Measurements from ENCODE around the gene HLA-A.

The HLA-A gene

DNA sequence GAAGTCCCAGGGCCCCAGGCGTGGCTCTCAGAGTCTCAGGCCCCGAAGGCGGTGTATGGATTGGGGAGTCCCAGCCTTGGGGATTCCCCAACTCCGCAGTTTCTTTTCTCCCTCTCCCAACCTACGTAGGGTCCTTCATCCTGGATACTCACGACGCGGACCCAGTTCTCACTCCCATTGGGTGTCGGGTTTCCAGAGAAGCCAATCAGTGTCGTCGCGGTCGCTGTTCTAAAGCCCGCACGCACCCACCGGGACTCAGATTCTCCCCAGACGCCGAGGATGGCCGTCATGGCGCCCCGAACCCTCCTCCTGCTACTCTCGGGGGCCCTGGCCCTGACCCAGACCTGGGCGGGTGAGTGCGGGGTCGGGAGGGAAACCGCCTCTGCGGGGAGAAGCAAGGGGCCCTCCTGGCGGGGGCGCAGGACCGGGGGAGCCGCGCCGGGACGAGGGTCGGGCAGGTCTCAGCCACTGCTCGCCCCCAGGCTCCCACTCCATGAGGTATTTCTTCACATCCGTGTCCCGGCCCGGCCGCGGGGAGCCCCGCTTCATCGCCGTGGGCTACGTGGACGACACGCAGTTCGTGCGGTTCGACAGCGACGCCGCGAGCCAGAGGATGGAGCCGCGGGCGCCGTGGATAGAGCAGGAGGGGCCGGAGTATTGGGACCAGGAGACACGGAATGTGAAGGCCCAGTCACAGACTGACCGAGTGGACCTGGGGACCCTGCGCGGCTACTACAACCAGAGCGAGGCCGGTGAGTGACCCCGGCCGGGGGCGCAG, at the start of gene HLA-A:
Gene HLA-A, plus strand, starts transcription at position 258 of the 778 bp plus-strand sequence. Its CDS starts 22 bp downstream, at position 280.
- H3K4me3 ChIP-seq (ENCODE audit: low read depth, low read length) = peak within 1 kb of the TSS; percentile 47
- TF ChIP-seq MYC (IDR thresholded peaks at IDR 0.05; ENCODE audit: low read depth, low read length) = no peak
- TF ChIP-seq, protein P1, sequence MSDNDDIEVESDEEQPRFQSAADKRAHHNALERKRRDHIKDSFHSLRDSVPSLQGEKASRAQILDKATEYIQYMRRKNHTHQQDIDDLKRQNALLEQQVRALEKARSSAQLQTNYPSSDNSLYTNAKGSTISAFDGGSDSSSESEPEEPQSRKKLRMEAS (IDR thresholded peaks at IDR 0.05; ENCODE audit: low read depth, low read length) = no peak
- TF ChIP-seq POLR2A (IDR thresholded peaks at IDR 0.05; ENCODE audit: extremely low read depth, insufficient read length) = no peak
- TF ChIP-seq, protein P2, sequence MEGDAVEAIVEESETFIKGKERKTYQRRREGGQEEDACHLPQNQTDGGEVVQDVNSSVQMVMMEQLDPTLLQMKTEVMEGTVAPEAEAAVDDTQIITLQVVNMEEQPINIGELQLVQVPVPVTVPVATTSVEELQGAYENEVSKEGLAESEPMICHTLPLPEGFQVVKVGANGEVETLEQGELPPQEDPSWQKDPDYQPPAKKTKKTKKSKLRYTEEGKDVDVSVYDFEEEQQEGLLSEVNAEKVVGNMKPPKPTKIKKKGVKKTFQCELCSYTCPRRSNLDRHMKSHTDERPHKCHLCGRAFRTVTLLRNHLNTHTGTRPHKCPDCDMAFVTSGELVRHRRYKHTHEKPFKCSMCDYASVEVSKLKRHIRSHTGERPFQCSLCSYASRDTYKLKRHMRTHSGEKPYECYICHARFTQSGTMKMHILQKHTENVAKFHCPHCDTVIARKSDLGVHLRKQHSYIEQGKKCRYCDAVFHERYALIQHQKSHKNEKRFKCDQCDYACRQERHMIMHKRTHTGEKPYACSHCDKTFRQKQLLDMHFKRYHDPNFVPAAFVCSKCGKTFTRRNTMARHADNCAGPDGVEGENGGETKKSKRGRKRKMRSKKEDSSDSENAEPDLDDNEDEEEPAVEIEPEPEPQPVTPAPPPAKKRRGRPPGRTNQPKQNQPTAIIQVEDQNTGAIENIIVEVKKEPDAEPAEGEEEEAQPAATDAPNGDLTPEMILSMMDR (IDR thresholded peaks at IDR 0.05; ENCODE audit: low read depth, low read length) = no peak
- DNase-seq (ENCODE audit: low read depth) = peak; percentile 75

DNA sequence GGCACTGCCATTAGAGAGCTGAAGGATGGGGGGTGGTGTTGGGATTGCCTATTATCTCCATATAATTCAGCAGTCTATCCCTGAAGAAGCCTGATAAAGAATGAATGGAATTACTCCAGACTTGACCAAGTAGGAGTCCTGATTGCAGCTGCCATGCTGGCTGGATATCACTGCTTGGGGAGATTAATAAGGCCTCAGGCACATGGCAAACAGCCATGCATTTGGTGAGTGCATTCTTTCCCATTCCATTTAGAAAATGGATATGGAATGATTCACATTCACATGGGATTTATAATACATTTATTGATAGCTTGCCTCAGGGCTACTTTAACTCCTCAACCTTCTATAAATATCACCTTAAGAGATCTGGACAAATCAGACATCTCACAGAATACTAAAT, 49.6 kb upstream of the HLA-A start:
- no peak overlapping the region for H3K4me3 ChIP-seq (ENCODE audit: low read depth, low read length)
- no peak for DNase-seq (ENCODE audit: low read depth)
- TF ChIP-seq POLR2A (IDR thresholded peaks at IDR 0.05; ENCODE audit: extremely low read depth, insufficient read length) (no peak), MYC (IDR thresholded peaks at IDR 0.05; ENCODE audit: low read depth, low read length) (no peak)
- TF ChIP-seq, protein P1 (IDR thresholded peaks at IDR 0.05; ENCODE audit: low read depth, low read length) = no peak
- TF ChIP-seq, protein P2 (IDR thresholded peaks at IDR 0.05; ENCODE audit: low read depth, low read length) = no peak

DNA sequence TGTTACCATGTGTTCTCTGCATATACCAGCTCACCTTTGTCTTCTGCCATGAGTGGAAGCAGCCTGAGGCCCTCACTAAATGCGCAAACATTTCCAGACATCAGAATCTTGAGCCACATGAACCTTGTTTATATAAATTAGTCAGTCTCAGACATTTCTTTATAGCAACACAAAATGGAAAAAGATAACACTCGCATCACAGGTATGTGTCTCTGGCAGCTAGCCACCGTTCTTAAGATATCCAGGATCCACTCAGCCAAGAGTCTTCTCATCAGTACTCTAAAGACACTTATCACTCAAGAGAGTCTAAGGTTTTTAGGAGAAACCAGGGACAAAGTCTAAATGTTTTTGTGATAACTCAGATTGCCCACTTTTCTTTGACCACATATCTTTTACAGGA, 43.1 kb upstream of the HLA-A start:
- TF ChIP-seq MYC (IDR thresholded peaks at IDR 0.05; ENCODE audit: low read depth, low read length) (no peak), POLR2A (IDR thresholded peaks at IDR 0.05; ENCODE audit: extremely low read depth, insufficient read length) (no peak)
- TF ChIP-seq, protein P1 (IDR thresholded peaks at IDR 0.05; ENCODE audit: low read depth, low read length) = no peak
- TF ChIP-seq, protein P2 (IDR thresholded peaks at IDR 0.05; ENCODE audit: low read depth, low read length) = no peak
- H3K4me3 ChIP-seq (ENCODE audit: low read depth, low read length) = no peak overlapping the region
- no peak for DNase-seq (ENCODE audit: low read depth)

DNA sequence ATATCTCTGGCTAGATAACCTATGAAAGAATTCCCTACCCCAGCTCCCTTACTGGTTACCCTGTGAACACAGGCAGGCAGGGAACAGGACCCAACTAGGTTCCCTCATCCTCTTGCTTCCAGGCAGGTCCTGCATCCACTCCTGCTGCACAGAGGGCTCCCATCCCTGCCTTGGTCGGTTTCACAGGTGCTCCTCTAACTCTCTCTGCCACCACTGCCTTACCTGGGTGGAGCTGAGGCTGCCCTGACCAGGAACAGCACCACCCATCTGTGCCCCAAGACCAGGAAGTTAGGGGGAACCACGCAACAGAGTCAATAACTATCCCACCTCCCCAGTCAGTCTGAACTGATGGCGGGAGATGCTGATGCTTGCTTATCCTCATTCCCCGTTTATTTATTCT, 37.0 kb upstream of the HLA-A start:
- DNase-seq (ENCODE audit: low read depth) = no peak
- TF ChIP-seq, protein P2 (IDR thresholded peaks at IDR 0.05; ENCODE audit: low read depth, low read length) = no peak
- no peak for TF ChIP-seq MYC (IDR thresholded peaks at IDR 0.05; ENCODE audit: low read depth, low read length)
- no peak for TF ChIP-seq POLR2A (IDR thresholded peaks at IDR 0.05; ENCODE audit: extremely low read depth, insufficient read length)
- H3K4me3 ChIP-seq (ENCODE audit: low read depth, low read length) = no peak overlapping the region

DNA sequence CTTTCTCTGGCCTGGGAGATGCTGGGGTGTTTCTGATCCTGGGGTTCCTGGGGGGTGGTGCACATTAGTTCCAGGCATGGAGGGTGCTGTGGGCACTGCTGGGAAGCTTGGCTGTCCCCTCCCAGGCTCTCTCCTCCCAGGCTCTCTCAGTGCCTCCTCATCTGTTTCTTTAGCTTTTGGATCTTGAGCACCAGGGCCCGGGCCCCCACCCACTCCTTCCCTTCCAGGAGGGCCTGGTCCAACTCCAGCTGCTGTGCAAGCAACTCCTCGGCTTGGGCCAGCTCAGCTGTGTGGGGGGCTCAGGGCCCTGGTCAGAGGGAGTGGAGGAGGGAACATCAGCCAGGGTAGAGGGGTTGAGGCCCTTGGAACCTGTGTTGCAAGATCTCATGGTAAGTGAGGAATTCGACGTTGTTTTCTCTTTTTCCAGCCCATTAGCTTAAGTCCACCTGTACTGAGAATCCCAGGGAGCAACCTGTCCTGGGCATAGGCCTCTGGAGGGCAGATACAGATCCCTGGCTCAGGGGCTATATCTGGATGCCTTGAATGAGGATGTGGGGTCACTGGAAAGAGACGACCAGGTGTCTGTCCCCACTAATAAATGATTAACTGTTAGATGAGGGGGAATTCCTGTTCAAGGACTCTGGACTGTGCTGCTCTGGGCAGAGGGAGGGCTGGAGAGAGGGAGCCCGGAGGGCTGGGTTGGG, 34.5 kb upstream of the HLA-A start:
- no peak for DNase-seq (ENCODE audit: low read depth)
- no peak overlapping the region for H3K4me3 ChIP-seq (ENCODE audit: low read depth, low read length)
- TF ChIP-seq, protein P2 (IDR thresholded peaks at IDR 0.05; ENCODE audit: low read depth, low read length) = no peak
- no peak for TF ChIP-seq POLR2A (IDR thresholded peaks at IDR 0.05; ENCODE audit: extremely low read depth, insufficient read length)
- TF ChIP-seq, protein P1 (IDR thresholded peaks at IDR 0.05; ENCODE audit: low read depth, low read length) = no peak
- no peak for TF ChIP-seq MYC (IDR thresholded peaks at IDR 0.05; ENCODE audit: low read depth, low read length)
